Activated CD4-positive, alpha-beta T cell treated with anti-CD3 and anti-CD28 coated beads for 4 hours (primary cell): ENCODE data around the gene CDC42EP4.

Source experiments
- DNase-seq, 2 donors: peaks; one replicate each; pipeline ENCODE4 v3.0.0-alpha.2; 2020

The CDC42EP4 gene

DNA sequence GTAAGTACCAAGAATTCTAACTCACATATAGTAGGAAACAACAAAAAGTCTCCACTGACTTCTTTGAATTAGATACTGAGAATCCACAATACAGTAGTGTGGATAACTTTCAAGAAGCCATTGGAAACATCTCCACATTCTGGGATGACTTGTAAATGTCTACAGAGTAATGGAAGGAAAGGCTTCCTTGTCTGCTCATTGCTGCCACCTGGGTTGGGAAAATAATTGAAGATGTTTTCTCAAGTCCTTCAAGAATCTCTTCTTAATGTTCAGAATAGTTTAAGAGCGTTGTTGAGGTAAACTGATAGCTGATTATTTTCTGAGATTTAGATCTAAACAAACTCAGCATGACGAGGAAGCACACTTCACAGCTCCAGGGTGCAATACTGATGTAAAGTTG, 64.1 kb downstream of the CDC42EP4 start:
- no peak for DNase-seq

DNA sequence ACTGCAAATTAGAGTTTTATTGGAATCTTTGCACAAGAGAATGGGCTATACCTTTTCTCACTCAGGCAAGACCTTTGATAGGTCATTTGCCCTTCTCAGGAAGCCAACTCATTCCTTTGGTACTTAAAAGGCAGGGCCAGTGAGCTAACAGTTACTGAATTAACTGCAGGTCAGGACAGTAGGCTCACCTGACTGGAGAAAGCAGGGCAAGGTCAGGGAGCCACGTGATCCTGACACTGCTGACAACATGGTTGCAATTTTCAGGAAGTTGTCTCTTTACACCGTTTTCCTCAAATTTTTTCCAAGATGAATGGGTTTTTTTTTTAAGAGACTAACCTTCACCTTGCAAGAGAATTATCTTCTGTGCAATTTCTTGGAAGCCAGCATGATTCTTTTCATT, 71.2 kb downstream of the CDC42EP4 start:
- no peak for DNase-seq

DNA sequence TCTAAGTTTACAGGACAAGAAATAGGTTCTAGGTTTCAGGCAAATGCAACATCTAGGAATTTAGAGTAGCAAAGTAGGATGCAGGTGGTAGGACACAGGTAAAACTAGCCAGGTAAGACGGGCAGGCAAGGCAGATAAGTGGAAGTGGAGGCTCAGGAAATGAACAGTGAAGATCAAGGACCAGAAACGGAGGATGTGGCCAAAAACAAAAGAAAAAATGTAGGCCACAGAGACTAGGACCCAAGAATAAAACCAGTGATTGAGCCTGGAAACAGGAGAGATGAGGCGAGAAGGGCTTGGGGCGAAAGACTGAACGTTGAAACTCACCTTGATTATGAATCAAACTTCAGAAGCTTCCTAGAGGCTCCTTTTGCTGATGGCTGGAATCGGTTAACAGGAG, 74.1 kb downstream of the CDC42EP4 start:
- no peak for DNase-seq

DNA sequence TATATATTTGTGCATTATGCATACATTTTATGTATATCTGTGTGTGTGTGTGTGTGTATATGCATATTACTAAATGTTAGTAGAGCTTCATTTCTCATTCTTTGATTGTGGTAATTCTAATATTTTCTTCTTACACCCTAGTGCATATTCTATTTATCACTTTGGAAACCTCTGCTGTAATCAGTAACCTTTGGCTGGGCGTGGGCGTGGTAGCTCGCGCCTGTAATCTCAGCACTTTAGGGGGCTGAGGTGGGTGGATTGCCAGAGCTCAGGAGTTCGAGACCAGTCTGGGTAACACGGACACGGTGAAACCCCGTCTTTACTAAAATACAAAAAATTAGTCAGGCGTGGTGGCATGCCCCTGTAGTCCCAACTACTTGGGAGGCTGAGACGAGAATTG, 77.1 kb downstream of the CDC42EP4 start:
- DNase-seq = no peak
